HG02885 (cell line): ENCODE results near the gene ZNF24.

ENCODE experiments used
- ATAC-seq: cut with Tn5 transposase; IDR thresholded peaks from one replicate; pipeline ENCODE4 v1.9.1; 2021; ENCODE audit warnings: mild to moderate bottlenecking; ENCODE audit not compliant: unreplicated experiment, poor library complexity

ZNF24 gene

GRCh38 chr18:35306588-35307250, 37.5 kb downstream of the ZNF24 start:
- no peak for ATAC-seq

- ATAC-seq: no peak
Observed at GRCh38 chr18:35303610-35304009, 40.6 kb downstream of the ZNF24 start.

- no peak for ATAC-seq
Observed at GRCh38 chr18:35296060-35296459, 48.2 kb downstream of the ZNF24 start.

DNA sequence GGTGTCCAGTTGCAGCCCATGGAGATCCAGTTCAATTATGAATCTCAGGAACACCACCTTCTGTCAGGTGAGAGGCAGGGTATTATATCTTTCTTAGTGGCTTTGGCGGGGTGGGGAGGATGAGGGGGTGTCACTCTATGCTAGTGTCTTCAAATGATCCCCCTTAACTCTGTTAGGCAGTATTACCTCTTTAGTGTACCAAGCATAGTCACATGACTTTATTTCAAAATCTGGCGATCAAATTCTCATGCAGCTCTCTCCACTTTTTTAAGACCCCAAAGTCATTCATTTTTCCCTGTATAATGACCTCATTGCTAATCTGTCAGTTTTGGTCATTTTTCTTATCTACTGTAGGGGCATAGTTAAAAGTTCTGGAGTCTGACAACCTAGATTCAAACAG, 53.1 kb downstream of the ZNF24 start:
- no peak for ATAC-seq

DNA sequence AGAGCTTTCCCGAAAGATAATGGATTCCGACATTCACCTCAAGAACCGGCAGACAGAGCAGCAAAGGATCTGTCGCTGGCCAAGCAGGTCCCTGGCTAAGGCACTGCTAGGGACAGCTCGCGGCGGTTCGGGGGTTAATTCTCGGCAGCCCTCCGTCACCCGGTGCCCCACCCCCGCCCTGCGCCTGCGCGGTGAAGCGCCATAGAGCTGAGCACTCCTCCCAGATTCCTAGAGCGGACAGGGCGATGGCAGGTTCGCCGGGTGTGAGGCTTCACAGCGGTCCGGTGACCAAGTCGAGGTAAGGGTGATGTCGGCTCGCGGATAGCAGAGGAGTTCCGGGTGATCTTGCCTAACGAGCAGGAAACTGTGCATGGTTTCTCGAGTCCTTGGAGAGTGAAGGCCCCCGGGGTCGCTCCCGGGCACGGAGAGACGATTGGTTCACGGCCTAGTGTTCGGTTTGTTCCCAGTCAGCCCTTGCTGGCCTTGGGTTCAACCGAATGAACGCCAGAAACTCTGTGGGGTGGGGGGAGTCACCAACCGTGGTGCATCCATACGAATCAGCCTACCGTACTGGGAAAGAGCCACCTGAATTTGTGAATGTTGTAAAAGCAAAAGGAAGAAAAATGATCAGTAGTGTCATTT, 54.0 kb downstream of the ZNF24 start, which contains the start of gene ZSCAN30:
Gene ZSCAN30, minus strand, starts transcription at position 136 of the 642 bp plus-strand sequence. CDS start 25,877 bp downstream, outside the sequence.
- peak; percentile 94 for ATAC-seq

DNA sequence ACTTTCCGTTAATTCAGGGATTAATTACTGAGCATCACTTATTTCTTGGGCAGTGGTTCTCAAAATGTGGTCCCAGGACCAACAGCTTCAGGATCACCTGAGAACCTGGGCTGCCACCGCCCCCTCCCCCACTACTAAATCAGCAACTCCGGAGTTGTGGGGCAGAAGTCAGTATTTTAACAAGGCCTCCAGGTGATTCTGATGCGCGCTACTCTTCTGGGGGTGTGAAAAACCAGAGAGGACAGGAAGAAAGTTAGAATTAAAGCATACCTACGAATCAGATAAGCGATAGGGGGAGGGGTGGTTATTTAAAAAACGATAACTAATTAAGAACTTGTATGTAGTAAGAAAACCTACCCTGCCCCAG, 54.5 kb downstream of the ZNF24 start:
- peak; percentile 31 for ATAC-seq

- ATAC-seq: no peak
Observed at GRCh38 chr18:35289293-35289692, 54.9 kb downstream of the ZNF24 start.

DNA sequence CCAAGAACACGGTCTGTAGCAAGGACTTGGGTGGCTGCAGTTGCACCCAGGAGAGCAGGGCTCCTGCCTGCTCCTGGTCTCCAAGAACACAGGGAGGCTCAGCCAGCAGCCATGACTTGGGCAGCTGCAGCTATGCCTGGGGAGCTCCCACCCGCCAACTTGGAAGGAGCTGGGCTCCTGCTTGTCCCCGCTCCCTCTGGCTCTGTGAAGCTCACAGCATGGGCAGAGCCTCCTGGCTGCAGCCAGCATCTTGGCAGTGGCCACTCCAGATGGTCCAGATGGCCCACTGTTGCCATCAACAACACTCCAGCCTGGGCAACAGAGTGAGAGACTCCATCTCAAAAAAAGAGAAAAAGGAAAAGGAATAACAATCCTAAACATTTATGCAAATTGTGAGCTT, 59.4 kb downstream of the ZNF24 start:
- ATAC-seq: no peak

DNA sequence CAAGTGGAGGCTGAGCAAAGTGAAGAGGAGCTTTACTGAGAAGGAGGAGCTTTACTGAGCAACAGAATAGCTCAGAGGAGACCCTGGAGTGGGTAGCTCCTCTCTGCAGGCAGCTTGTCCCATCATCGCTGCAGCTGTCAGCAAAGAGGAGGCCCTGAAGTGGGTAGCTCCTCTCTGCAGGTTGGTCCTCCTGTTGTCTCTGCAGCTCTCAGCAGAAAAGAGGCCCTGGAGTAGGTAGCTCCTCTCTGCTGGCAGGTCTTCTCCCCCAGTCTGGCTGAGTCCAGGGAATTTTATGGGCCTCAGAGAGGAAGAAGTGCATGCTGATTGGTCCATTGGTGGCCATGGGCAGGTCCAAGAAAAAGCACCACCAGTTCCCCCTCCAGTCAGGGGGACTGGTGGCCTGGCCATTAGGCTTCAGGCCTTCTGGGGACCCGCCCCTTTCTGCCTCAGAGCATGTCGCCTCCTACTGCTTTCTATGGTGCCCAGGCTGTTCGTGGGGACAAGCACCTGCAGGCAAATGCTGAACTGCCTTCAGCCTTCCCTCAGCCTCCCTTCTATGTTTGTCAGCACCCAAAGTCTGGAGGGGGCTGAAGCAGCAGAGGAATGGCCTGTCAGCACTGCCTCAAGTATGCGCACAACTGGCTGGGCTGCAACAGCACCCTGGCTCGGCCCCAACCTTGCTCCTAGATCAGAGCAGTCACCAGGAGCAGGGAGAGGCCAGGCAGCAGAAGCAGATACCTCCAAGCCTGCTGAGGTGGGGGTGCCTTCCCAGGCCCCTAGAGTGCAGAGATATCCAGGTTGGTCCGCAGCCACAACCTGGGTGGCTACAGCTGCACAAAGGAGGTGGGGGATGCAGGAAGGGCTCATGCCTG, 60.1 kb downstream of the ZNF24 start:
- no peak for ATAC-seq

DNA sequence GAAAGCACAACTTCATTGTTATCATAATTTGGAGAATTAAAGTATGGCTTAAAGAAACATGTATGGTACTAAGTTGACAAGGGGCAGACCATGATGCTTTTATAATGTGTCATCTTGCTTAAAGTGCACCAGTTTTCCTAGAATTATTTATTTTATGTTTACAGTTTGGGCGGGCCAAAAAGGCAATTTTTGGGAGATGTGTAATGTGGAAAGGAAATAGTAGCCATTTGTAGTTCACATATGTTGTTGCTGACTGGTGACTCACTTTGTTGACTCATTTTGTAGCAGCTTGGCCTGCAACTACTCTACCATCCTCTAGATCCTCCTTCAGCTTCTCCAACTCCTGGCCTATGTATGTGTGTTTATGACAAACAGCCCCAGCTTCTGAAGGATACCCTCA, 61.9 kb downstream of the ZNF24 start:
- ATAC-seq: no peak
